Brain microvascular endothelial cell (primary cell): ENCODE measurements around the gene C1D.

Experiments
- DNase-seq: peaks from one replicate; pipeline ENCODE4 v3.0.0-alpha.2; 2020
- H3K27ac ChIP-seq: fragments of 250-450 bp; sonication (Bioruptor Pico); 2 replicates; pipeline ENCODE4 v1.5.1; 2020; ENCODE audit warnings: mild to moderate bottlenecking, moderate library complexity
- H3K27me3 ChIP-seq: fragments of 250-450 bp; sonication (Bioruptor Pico); replicated peaks from 2 replicates; pipeline ENCODE4 v1.5.1; 2020; ENCODE audit warnings: mild to moderate bottlenecking
- H3K36me3 ChIP-seq: fragments of 250-450 bp; sonication (Bioruptor Pico); replicated peaks from 2 replicates; pipeline ENCODE4 v1.5.1; 2020; ENCODE audit warnings: mild to moderate bottlenecking
- H3K4me3 ChIP-seq: 2 replicates; pipeline ENCODE4 v1.5.1; 2011; ENCODE audit warnings: low read depth, mild to moderate bottlenecking, control low read depth, low read length, moderate library complexity
- CTCF ChIP-seq: IDR thresholded peaks from 2 replicates; pipeline ENCODE4 v1.5.1; 2011; ENCODE audit warnings: low read depth, mild to moderate bottlenecking, moderate library complexity, low read length, control low read depth, inconsistent platforms; ENCODE audit errors: missing control alignments
- in situ Hi-C: cut with HindIII; loops from 2 replicates; pipeline ENCODE4 v1.10.0; 2017; ENCODE audit warnings: low sequenced_read_pairs, low pct_ligation_motif_present

The C1D gene

DNA sequence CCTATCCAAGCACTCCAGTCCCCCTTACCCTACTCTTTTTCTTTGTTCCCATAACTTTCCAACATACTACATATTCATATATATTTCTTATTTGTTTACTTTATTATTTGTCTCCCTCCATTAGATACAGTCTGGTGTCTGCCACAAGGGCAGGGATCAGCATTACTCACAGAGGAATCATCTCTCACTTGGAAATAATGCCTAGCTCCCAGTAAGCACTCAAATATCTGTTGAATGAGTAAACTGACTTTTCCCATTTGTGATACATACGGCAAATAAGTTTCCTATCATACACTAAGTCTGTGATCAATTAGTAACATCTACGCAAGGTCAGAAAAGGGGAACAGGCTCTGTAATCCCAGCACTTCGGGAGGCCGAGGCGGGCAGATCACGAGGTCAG is 18.7 kb downstream of the C1D start:
- TF ChIP-seq CTCF: no peak
- H3K4me3 ChIP-seq: no peak overlapping the region
- in situ Hi-C loops: no loop called here
- no peaks in the 10 kb centered on the region for H3K36me3 ChIP-seq
- DNase-seq: peak; percentile 80
- peak overlapping the region; percentile 76 for H3K27ac ChIP-seq
- no peaks in the 10 kb centered on the region for H3K27me3 ChIP-seq

DNA sequence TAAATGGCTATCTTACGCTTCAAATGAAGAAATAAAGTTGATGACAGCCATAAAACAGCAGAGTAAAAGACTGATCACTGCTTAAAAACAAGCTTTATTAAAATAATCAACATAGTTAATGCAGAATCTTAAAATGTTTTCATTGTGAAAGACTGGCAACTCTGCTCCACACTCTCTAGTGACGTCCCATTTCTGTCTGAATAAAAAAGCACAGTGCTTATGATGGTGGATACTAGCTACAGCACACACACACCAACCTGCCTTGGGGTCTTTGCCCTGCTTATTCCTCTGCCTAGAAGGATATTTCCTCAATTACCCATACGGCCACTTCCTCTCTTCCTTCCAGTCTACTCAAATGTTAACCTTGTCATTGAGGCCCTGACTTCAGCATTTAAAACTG is 19.1 kb downstream of the C1D start:
- TF ChIP-seq CTCF: no peak
- Histone ChIP-seq H3K36me3 (no peaks in the 10 kb centered on the region), H3K4me3 (no peak overlapping the region), H3K27me3 (no peaks in the 10 kb centered on the region), H3K27ac (peak overlapping the region; percentile 76)
- in situ Hi-C loops: no loop called here
- no peak for DNase-seq

- Histone ChIP-seq H3K27me3 (no peaks in the 10 kb centered on the region), H3K27ac (no peak overlapping the region), H3K4me3 (no peak overlapping the region), H3K36me3 (no peaks in the 10 kb centered on the region)
- DNase-seq: no peak
- TF ChIP-seq CTCF: no peak
- in situ Hi-C loops: no loop called here
Observed at GRCh38 chr2:68043032-68043431, 19.8 kb downstream of the C1D start.

- in situ Hi-C loops: no loop called here
- no peak overlapping the region for H3K27ac ChIP-seq
- no peaks in the 10 kb centered on the region for H3K27me3 ChIP-seq
- no peak for DNase-seq
- H3K36me3 ChIP-seq: no peaks in the 10 kb centered on the region
- no peak overlapping the region for H3K4me3 ChIP-seq
- no peak for TF ChIP-seq CTCF
Observed at GRCh38 chr2:68041704-68042245, 21.0 kb downstream of the C1D start.

GRCh38 chr2:68040078-68040477 is 22.7 kb downstream of the C1D start:
- Histone ChIP-seq H3K4me3 (no peak overlapping the region), H3K27me3 (no peaks in the 10 kb centered on the region), H3K27ac (no peak overlapping the region), H3K36me3 (no peaks in the 10 kb centered on the region)
- DNase-seq: no peak
- in situ Hi-C loops: no loop called here
- no peak for TF ChIP-seq CTCF

DNA sequence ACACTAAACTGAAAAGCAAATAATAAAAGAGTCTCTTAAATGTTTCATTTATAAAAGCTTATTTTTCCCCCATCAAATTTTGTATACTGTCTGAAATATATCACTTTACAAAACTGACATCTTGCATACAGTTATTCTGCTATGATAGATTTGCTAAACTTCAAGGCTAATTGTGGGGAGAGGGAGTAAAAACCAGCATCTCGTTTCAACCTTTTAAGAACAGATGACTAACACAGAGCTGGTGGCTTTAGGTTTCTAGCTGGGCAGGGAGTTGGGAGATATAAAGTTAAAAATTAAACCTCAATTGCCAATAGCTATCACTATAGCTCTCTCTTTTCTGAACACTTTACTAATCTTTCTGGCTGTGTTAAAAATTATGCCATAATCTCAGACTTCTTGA is 23.5 kb downstream of the C1D start:
- Histone ChIP-seq H3K27me3 (no peaks in the 10 kb centered on the region), H3K36me3 (no peaks in the 10 kb centered on the region), H3K4me3 (no peak overlapping the region), H3K27ac (no peak overlapping the region)
- in situ Hi-C loops: no loop called here
- TF ChIP-seq CTCF: no peak
- no peak for DNase-seq
